ENCODE measurements around the gene LAG3. TPM values are rescaled to one million over a fixed set of nuclear protein-coding genes. Genes with fewer than 3 reads are reported as not detected.

The LAG3 gene
- total RNA-seq, 1 donor from 2014 or later, result 0.57 TPM

GRCh38 chr12:6817662-6818157, 45.4 kb downstream of the LAG3 start:
- no peak for DNase-seq (ENCODE audit: low spot score)
- intact Hi-C loops (cut with DNase I), result no loop called here

GRCh38 chr12:6818222-6818621, 45.9 kb downstream of the LAG3 start:
- intact Hi-C loops (cut with DNase I), result no loop called here
- DNase-seq (ENCODE audit: low spot score), result no peak

GRCh38 chr12:6818645-6819044, 46.3 kb downstream of the LAG3 start:
- intact Hi-C loops (cut with DNase I), result no loop called here
- DNase-seq (ENCODE audit: low spot score), result no peak

- intact Hi-C loops (cut with DNase I), result no loop called here
- DNase-seq (ENCODE audit: low spot score), result no peak
These were observed 47.0 kb downstream of the LAG3 start for GRCh38 chr12:6819106-6820030.

- intact Hi-C loops (cut with DNase I), result no loop called here
- DNase-seq (ENCODE audit: low spot score), result no peak
These were observed 47.8 kb downstream of the LAG3 start for GRCh38 chr12:6820166-6820565.

- DNase-seq (ENCODE audit: low spot score), result no peak
- intact Hi-C loops (cut with DNase I), result no loop called here
These were observed 49.5 kb downstream of the LAG3 start, which contains the start of gene GPR162 for GRCh38 chr12:6821591-6822425. TSS of gene GPR162 (plus strand) at chr12:6821821. CDS start at chr12:6823899, 2,078 bp downstream.

GRCh38 chr12:6822426-6823135, 50.3 kb downstream of the LAG3 start:
- DNase-seq (ENCODE audit: low spot score), result no peak
- intact Hi-C loops (cut with DNase I), result no loop called here

- DNase-seq (ENCODE audit: low spot score), result no peak
- intact Hi-C loops (cut with DNase I), result no loop called here
These were observed 51.1 kb downstream of the LAG3 start for GRCh38 chr12:6823182-6824084.

- intact Hi-C loops (cut with DNase I), result no loop called here
- DNase-seq (ENCODE audit: low spot score), result no peak
These were observed 51.9 kb downstream of the LAG3 start for GRCh38 chr12:6824085-6824775.

GRCh38 chr12:6824901-6825381, 52.6 kb downstream of the LAG3 start:
- no peak for DNase-seq (ENCODE audit: low spot score)
- intact Hi-C loops (cut with DNase I), result loop anchor here (5.0 kb wide), 3 partner anchors 58 to 213 kb away; partner anchors contain the start of genes MLF2 and PTMS

- peak; percentile 93 for DNase-seq (ENCODE audit: low spot score)
- intact Hi-C loops (cut with DNase I), result loop anchor here (5.0 kb wide), 3 partner anchors 58 to 213 kb away; partner anchors contain the start of genes MLF2 and PTMS
These were observed 53.2 kb downstream of the LAG3 start for GRCh38 chr12:6825398-6826124.

- DNase-seq (ENCODE audit: low spot score), result no peak
- intact Hi-C loops (cut with DNase I), result loop anchor here (5.0 kb wide), 3 partner anchors 59 to 214 kb away; partner anchors contain the start of genes MLF2 and PTMS
These were observed 53.9 kb downstream of the LAG3 start for GRCh38 chr12:6826125-6826733.

GRCh38 chr12:6826734-6827436, 54.6 kb downstream of the LAG3 start:
- intact Hi-C loops (cut with DNase I), result loop anchor here (5.0 kb wide), 3 partner anchors 60 to 215 kb away; partner anchors contain the start of genes MLF2 and PTMS
- DNase-seq (ENCODE audit: low spot score), result no peak

- DNase-seq (ENCODE audit: low spot score), result peak; percentile 90
- intact Hi-C loops (cut with DNase I), result loop anchor here (5.0 kb wide), 3 partner anchors 60 to 215 kb away; partner anchors contain the start of genes MLF2 and PTMS
These were observed 55.2 kb downstream of the LAG3 start for GRCh38 chr12:6827437-6827911.

Data from cardiac septum (tissue), 1 donor.